ENCODE results near the gene PPM1A. TPM values are rescaled to one million over a fixed set of nuclear protein-coding genes. Genes with fewer than 3 reads are reported as not detected.
"Not testable (repeated sequence)": the region's sequence is repeated elsewhere in the genome, so short reads cannot be mapped to it uniquely, and the experiment has no call there.

Gene PPM1A
- polyA plus RNA-seq, 3 donors: 18.4 to 34.1 (median 21.5) TPM

- H3K4me1 ChIP-seq (ENCODE audit: control insufficient read depth in 1 of 2, insufficient read depth in 2 of 2, low read length in 2 of 2): no peaks in the 10 kb centered on the region
- H3K27me3 ChIP-seq (ENCODE audit: control insufficient read depth in 2 of 2, insufficient read depth in 2 of 2, low read length in 2 of 2): peaks cover 3 to 6% of the 10 kb centered on the region in 2 donors
- DNase-seq: no peak
- intact Hi-C loops (cut with micrococcal nuclease): no loop called here
- no peaks in the 10 kb centered on the region for H3K36me3 ChIP-seq (replicated peaks in 1 of 2; ENCODE audit: control insufficient read depth in 1 of 2, insufficient read depth in 2 of 2, low read length in 2 of 2)
- H3K9me3 ChIP-seq (replicated peaks in 1 of 2; ENCODE audit: control insufficient read depth in 1 of 2, insufficient read depth in 1 of 2, low read length in 2 of 2): peaks cover 0 to 7% of the 10 kb centered on the region in 2 donors
- no peaks in the 10 kb centered on the region for H4K20me1 ChIP-seq (ENCODE audit: insufficient read depth, low read length)
- peaks cover 0 to 10% (median 2%) of the 10 kb centered on the region in 3 donors for H3K27me3 Mint-ChIP-seq (ENCODE audit: low read depth in 3 of 3)
- WGBS (ENCODE audit: insufficient coverage): 61% methylated on average over 3 of the region's 4 CpGs
- H3K9ac ChIP-seq (ENCODE audit: insufficient read depth, low read length, poor library complexity, severe bottlenecking): no peak overlapping the region
- H3K27ac Mint-ChIP-seq: no peak overlapping the region
- H3K4me1 Mint-ChIP-seq: peaks cover 4% of the 10 kb centered on the region
- no peak overlapping the region for H3K27ac ChIP-seq (ENCODE audit: low read depth in 1 of 2, low read length in 2 of 2)
- H3K4me3 Mint-ChIP-seq: no peak overlapping the region
- H3K9me3 Mint-ChIP-seq: peaks cover 4 to 19% (median 10%) of the 10 kb centered on the region in 7 donors
- H3K36me3 Mint-ChIP-seq: no peaks in the 10 kb centered on the region
- H3K4me3 ChIP-seq (replicated peaks in 1 of 3; ENCODE audit: low read depth in 2 of 3, low read length in 3 of 3): no peak overlapping the region
- H2AFZ ChIP-seq (ENCODE audit: insufficient read depth, low read depth, low read length, poor library complexity, severe bottlenecking): no peak overlapping the region
- no peak overlapping the region for H3K4me2 ChIP-seq (replicated peaks; ENCODE audit: extremely low read depth, low read length, poor library complexity, severe bottlenecking)
- H3K79me2 ChIP-seq (ENCODE audit: insufficient read depth, low read length): no peaks in the 10 kb centered on the region
- TF ChIP-seq CTCF (IDR thresholded peaks at IDR 0.05): no peak
These were observed 68.6 kb downstream of the PPM1A start for GRCh38 chr14:60317609-60318008.

GRCh38 chr14:60320860-60321259 lies 71.8 kb downstream of the PPM1A start:
- H3K36me3 ChIP-seq (replicated peaks in 1 of 2; ENCODE audit: control insufficient read depth in 1 of 2, insufficient read depth in 2 of 2, low read length in 2 of 2); H3K4me1 ChIP-seq (ENCODE audit: control insufficient read depth in 1 of 2, insufficient read depth in 2 of 2, low read length in 2 of 2); intact Hi-C loops (cut with micrococcal nuclease); H3K27me3 ChIP-seq (ENCODE audit: control insufficient read depth in 2 of 2, insufficient read depth in 2 of 2, low read length in 2 of 2); DNase-seq; H3K27ac Mint-ChIP-seq; H2AFZ ChIP-seq (ENCODE audit: insufficient read depth, low read depth, low read length, poor library complexity, severe bottlenecking); H3K9ac ChIP-seq (ENCODE audit: insufficient read depth, low read length, poor library complexity, severe bottlenecking); H4K20me1 ChIP-seq (ENCODE audit: insufficient read depth, low read length); H3K27me3 Mint-ChIP-seq (ENCODE audit: low read depth in 3 of 3); H3K79me2 ChIP-seq (ENCODE audit: insufficient read depth, low read length); H3K36me3 Mint-ChIP-seq; H3K4me3 ChIP-seq (replicated peaks in 1 of 3; ENCODE audit: low read depth in 2 of 3, low read length in 3 of 3); H3K4me2 ChIP-seq (replicated peaks; ENCODE audit: extremely low read depth, low read length, poor library complexity, severe bottlenecking); H3K27ac ChIP-seq (ENCODE audit: low read depth in 1 of 2, low read length in 2 of 2); H3K4me1 Mint-ChIP-seq; H3K4me3 Mint-ChIP-seq: not testable (repeated sequence)
- H3K9me3 Mint-ChIP-seq: peaks cover 6 to 19% (median 11%) of the 10 kb centered on the region in 7 donors
- 43% methylated on average over 2 of the region's 3 CpGs for WGBS (ENCODE audit: insufficient coverage)
- peaks cover 0 to 10% of the 10 kb centered on the region in 2 donors for H3K9me3 ChIP-seq (replicated peaks in 1 of 2; ENCODE audit: control insufficient read depth in 1 of 2, insufficient read depth in 1 of 2, low read length in 2 of 2)

Data from CD14-positive monocyte (primary cell).